Left ventricle myocardium superior (tissue), 1 donor: ENCODE results near the gene FAM200A. TPM values are rescaled to one million over a fixed set of nuclear protein-coding genes. Genes with fewer than 3 reads are reported as not detected.
"Not testable (repeated sequence)": the region's sequence is repeated elsewhere in the genome, so short reads cannot be mapped to it uniquely, and the experiment has no call there.

Source experiments
- ATAC-seq: fragments of 200-7000 bp; cut with Tn5 transposase; one replicate; pipeline ENCODE4 v1.9.1; 2020; ENCODE audit warnings: mild to moderate bottlenecking, moderate library complexity
- DNase-seq: peaks from one replicate; pipeline ENCODE4 v3.0.0-alpha.2; 2020
- intact Hi-C: fragments of 100-400 bp; cut with micrococcal nuclease; formaldehyde crosslinking; loops from one replicate; pipeline ENCODE4 v1.11.0; 2022
- long read RNA-seq: library from polyadenylated mRNA; unstranded; transcript quantifications from one replicate; pipeline ENCODE4 v2.0.0, GENCODE V29; 2021
- total RNA-seq: library from RNA; stranded (reverse); fragmentation: NEBNext Ultra II Directional; extraction: Animal tissue kit (Norgen Biotek cat#: 25700); gene quantifications from one replicate; pipeline ENCODE4 v1.2.1, GENCODE V29; 2021
- donor health status: DM: no; HTN: yes; CAD: no; lungs with severe emphysema.

Gene FAM200A
- 7.0 TPM for total RNA-seq
- long read RNA-seq, transcript FAM200A-202 (2 exons, 2,480 nt), result major isoform, 9 of 15 reads
- long read RNA-seq, partial matches to known transcripts, result 0 of 15 reads
- long read RNA-seq, other reads (novel, unspliced or antisense), result 5 of 15 reads

GRCh38 chr7:99551767-99552463, at the start of gene FAM200A:
Gene FAM200A (minus strand): TSS chr7:99552114. CDS start chr7:99548407, 3,707 bp downstream.
- ATAC-seq (peak; percentile 99), DNase-seq (peak; percentile 93)
- intact Hi-C loops, result no loop called here

DNA sequence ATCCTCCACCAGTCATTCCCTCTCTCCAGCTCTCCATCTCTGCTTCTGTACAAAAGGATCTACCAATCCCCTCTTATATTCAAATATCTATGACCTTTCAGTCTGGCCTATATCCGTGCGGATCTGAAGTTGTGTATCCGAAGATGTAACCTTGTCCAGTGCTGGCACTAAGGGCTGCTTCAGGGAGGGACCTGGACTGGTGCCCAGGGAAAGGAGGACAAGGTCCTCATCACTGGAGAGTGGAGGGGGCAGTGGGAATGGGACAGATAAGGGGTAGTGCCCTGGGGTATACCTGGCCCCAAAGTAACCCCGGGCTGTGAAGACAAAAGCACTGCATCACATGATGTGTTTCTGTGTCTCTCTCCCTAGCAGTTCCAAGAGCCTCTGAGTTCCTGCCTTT, 47.9 kb upstream of the FAM200A start:
- DNase-seq (no peak), ATAC-seq (no peak)
- intact Hi-C loops, result no loop called here

- DNase-seq, result no peak
- ATAC-seq, result no peak
- intact Hi-C loops, result no loop called here
These were observed 46.0 kb upstream of the FAM200A start, which contains the start of gene TMEM225B for GRCh38 chr7:99597762-99598501. Gene TMEM225B (plus strand): TSS chr7:99598267. CDS start chr7:99604389, 6,122 bp downstream.

DNA sequence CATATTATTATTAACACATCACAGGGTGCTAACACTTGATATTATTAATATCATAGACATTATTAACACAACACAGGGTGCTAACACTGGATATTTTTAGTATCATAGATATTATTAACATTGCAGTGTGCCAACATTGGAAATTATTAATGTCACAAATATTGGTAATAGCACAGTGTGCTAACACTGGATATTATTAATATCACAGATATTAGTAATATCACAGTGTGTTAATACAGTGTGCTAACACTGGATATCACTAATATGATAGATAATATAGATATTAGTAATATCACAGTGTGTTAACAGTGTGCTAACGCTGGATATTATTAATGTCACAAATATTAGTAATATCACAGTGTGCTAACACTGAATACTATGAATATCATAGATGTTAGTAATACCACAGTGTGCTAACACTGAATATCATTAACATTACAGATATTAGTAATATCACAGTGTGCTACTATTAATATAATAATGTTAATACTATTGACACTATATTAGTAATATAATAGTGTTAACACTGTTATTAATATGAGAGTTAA, 44.6 kb upstream of the FAM200A start:
- ATAC-seq (no peak), DNase-seq (no peak)
- intact Hi-C loops, result no loop called here

- ATAC-seq (no peak), DNase-seq (no peak)
- intact Hi-C loops, result no loop called here
These were observed 43.2 kb upstream of the FAM200A start for GRCh38 chr7:99594948-99595745.

DNA sequence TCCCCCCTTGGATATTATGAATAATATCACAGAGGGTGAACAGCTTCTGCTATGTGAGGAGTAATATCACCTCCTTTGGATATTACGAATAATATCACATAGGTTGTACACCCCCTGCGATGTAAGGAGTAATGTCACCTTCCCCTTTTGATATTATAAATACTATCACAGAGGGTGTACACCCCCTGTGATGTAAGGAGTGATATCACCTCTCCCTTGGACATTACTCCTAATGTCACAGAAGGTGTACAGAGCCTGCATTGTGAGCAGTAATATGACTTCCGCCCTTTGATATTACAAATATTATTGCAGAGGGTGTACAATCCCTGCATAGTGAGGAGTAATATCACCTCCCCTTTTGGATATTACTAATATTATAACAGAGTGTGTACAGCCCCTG, 37.0 kb upstream of the FAM200A start:
- intact Hi-C loops, result no loop called here
- DNase-seq, result no peak
- ATAC-seq, result no peak

- intact Hi-C loops, result not testable (repeated sequence)
These were observed 28.9 kb upstream of the FAM200A start for GRCh38 chr7:99580778-99581332.

DNA sequence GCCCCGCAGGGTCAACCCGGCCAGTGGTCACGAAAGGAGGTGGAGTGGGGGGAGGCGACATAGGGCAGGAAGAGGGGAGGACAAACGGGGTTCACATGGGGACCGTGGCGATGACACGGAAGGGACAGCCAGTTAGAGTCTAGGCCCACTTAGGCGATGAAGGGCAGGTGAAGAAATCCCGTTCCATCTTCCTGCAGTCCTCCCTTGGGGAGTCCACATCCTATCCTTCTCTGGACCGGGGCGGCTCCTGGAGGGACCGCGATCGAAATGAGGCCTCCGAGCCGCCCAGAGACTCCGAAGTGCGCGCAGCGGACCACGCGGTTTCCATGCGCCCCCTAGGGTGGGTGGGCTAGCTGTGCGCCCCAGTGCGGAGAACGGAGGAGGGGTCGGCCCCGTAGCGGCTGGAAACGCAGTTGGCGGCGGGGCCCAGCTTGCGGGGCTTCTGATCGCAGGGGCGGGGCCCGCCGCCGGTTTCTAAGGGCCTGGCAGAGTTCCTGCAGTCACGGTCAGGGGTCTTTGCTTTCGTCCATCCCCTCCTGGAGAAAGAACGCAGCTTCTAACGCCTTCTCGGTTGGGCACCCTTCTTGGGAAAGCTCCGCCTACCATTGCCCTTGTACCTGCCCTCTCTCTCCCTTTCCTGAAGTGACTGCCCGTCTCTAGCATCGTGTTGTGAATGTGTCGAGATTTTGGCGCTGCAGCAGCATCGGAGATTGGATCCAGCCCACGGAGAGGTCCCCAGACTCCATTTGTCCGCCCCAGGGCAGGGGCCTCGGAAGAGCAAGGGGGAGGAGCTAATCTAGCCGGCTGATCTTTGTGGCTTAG, 28.3 kb upstream of the FAM200A start:
- peak; percentile 57 for DNase-seq
- ATAC-seq, result peak; percentile 74

More at GRCh38 chr7:99580778-99581332, 28.9 kb upstream of the FAM200A start:
- not testable (repeated sequence) for ATAC-seq, DNase-seq

DNA sequence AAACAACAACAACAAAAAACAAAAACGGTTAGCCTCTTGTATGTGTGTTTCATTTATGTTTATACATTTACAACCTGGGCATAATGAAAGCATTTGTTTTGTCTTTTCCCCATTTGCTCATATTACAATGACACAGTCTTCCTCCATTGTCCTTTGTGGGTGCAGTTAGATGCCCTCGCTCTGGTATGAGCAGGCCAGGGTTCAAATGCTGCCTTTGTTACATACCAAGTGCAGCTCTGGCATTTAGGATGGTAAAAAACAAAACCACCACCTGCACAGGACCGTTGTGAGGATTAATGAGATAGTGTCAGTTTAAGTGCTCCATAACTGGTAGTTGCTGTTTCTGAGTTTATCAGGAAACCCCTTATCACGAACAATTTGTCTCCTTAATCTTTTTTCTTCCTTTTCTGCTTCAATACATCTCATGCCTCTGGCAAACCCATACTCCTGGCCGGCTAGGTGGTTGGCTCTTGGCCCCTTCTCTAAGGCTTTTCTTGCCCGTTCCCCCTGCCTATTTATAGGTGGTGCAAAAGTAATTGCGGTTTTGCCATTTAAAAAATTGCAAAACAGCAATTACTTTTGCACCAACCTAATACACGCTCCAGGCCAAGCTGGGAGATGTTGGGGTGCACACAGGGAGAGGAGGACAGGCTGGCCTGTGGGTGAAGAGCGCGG, 27.5 kb upstream of the FAM200A start:
- ATAC-seq (no peak), DNase-seq (no peak)
- intact Hi-C loops, result no loop called here

More for the DNA sequence above, 28.3 kb upstream of the FAM200A start:
- intact Hi-C loops, result no loop called here

- ATAC-seq (no peak), DNase-seq (no peak)
- intact Hi-C loops, result no loop called here
These were observed 24.3 kb upstream of the FAM200A start for GRCh38 chr7:99576251-99576650.

DNA sequence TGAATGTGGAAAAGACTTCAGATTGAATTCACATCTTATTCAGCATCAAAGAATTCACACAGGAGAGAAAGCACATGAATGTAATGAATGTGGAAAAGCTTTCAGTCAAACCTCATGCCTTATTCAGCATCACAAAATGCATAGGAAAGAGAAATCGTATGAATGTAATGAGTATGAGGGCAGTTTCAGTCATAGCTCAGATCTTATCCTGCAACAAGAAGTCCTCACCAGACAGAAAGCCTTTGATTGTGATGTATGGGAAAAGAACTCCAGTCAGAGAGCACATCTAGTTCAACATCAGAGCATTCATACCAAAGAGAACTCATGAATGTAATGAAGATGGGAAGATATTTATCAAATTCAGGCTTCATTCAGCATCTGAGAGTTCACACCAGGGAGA, 21.3 kb upstream of the FAM200A start:
- ATAC-seq (no peak), DNase-seq (no peak)
- intact Hi-C loops, result no loop called here

- DNase-seq (no peak), ATAC-seq (no peak)
- intact Hi-C loops, result no loop called here
These were observed 19.9 kb upstream of the FAM200A start for GRCh38 chr7:99571768-99572167.

- DNase-seq, intact Hi-C loops, ATAC-seq: not testable (repeated sequence)
These were observed 16.9 kb upstream of the FAM200A start for GRCh38 chr7:99568770-99569169.

- no peak for ATAC-seq
- intact Hi-C loops, result no loop called here
- DNase-seq, result no peak
These were observed 11.7 kb upstream of the FAM200A start for GRCh38 chr7:99563650-99564049.

DNA sequence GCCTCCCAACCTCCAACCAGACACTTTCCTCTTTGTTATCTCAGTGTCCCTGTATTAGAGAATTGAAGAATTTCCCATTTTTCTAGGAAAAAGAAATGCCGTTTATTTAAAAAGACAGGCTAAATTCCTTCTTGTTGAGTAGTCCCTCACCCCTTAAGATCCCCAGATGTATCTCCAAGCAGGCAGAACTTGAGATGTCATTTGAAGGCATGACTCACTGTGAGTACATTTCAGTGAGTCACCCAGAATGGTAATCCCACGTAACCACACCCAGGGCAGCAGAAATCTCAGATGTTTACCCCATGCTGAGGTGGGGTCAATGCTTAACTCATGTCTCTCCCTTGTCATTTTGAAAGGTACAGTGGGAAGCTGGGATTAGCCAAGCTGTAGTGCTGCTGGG, 10.9 kb upstream of the FAM200A start:
- intact Hi-C loops, result no loop called here
- DNase-seq (no peak), ATAC-seq (no peak)

DNA sequence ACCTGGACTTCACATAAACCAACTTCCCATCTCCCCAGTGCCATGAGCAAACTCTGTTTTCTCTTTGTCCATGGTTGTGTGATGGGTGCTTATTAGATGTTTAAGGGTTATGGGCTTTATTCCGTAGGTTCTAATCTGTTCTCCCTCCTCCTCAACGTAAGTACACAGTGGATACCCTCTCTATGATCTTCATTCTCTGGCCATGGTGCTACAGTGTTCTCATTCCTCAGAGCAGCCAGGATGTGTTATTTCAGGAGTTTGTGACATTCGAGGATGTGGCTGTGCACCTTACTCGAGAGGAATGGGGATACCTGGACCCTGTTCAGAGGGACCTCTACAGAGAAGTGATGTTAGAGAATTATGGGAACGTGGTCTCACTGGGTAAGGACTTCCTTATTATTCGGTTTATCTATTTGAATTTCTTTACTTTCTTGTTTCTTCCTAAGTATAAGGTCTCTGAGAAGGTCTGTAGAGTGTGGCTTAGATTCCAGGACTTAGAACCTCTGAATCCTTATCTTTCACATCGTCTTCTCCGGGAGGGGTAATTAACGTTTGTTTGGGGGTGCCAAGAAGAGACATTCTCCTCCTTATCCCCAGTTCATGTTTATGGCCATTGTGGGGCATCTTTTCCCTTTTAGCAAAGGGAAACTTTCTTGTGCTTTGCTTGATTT, 10.3 kb upstream of the FAM200A start:
- intact Hi-C loops, result no loop called here

DNA sequence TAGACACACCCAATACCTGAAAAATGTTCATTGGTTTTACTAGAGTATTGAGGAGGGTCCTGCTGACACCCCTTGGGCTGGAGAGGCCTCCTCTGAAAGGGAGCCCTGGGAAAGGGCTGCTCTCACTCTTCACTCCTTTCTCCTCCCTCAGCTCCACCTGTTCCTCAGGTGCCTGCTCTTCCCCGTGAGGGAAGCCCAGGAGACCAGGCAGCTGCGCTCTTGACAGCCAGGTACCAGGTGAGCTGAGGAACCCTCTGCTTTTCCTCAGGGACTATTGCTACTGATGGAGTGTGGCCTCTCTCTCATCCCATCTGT, 9.8 kb upstream of the FAM200A start:
- ATAC-seq, result no peak
- intact Hi-C loops, result no loop called here

More for the DNA sequence above, 10.3 kb upstream of the FAM200A start:
- ATAC-seq (no peak), DNase-seq (no peak)

More for the DNA sequence above, 9.8 kb upstream of the FAM200A start:
- DNase-seq, result no peak
